Stimulated activated CD4-positive, alpha-beta T cell treated with anti-CD3 and anti-CD28 coated beads, TNF-alpha, amount 100 ng/mL, for 48 hours (primary cell): Measurements from ENCODE around the gene ARHGEF9.

Experiments used
- DNase-seq, 3 donors: peaks; one replicate each; pipeline ENCODE4 v3.0.0-alpha.2; 2020; ENCODE audit warnings: low read depth in 3 of 3

The ARHGEF9 gene

GRCh38 chrX:63746715-63747114 is 38.3 kb downstream of the ARHGEF9 start:
- DNase-seq, result no peak

GRCh38 chrX:63746278-63746677 is 38.7 kb downstream of the ARHGEF9 start:
- DNase-seq, result no peak

- DNase-seq, result no peak
Measured at GRCh38 chrX:63744850-63745394, 40.1 kb downstream of the ARHGEF9 start.

- no peak for DNase-seq
Measured at GRCh38 chrX:63743596-63743995, 41.4 kb downstream of the ARHGEF9 start.

GRCh38 chrX:63740382-63740781 is 44.6 kb downstream of the ARHGEF9 start:
- DNase-seq, result no peak

GRCh38 chrX:63739885-63740284 is 45.1 kb downstream of the ARHGEF9 start:
- DNase-seq, result no peak

GRCh38 chrX:63738696-63739095 is 46.3 kb downstream of the ARHGEF9 start:
- no peak for DNase-seq

GRCh38 chrX:63737131-63737921 is 47.7 kb downstream of the ARHGEF9 start:
- no peak for DNase-seq

- no peak for DNase-seq
Measured at GRCh38 chrX:63735882-63736281, 49.1 kb downstream of the ARHGEF9 start.

- no peak for DNase-seq
Measured at GRCh38 chrX:63720293-63720692, 64.7 kb downstream of the ARHGEF9 start.

- no peak for DNase-seq
Measured at GRCh38 chrX:63719633-63720032, 65.4 kb downstream of the ARHGEF9 start.

- DNase-seq, result no peak
Measured at GRCh38 chrX:63718010-63718694, 66.9 kb downstream of the ARHGEF9 start.

- DNase-seq, result no peak
Measured at GRCh38 chrX:63713526-63713925, 71.5 kb downstream of the ARHGEF9 start.

GRCh38 chrX:63708801-63709200 is 76.2 kb downstream of the ARHGEF9 start:
- no peak for DNase-seq

GRCh38 chrX:63702556-63702955 is 82.5 kb downstream of the ARHGEF9 start:
- no peak for DNase-seq

GRCh38 chrX:63686878-63687714 is 97.9 kb downstream of the ARHGEF9 start:
- peak in 1 of 3 donors; percentile 0 for DNase-seq

- DNase-seq, result no peak
Measured at GRCh38 chrX:63680423-63680822, 104.6 kb downstream of the ARHGEF9 start.

- no peak for DNase-seq
Measured at GRCh38 chrX:63679432-63679831, 105.6 kb downstream of the ARHGEF9 start.

- DNase-seq, result no peak
Measured at GRCh38 chrX:63675716-63676115, 109.3 kb downstream of the ARHGEF9 start.

GRCh38 chrX:63673896-63674295 is 111.1 kb downstream of the ARHGEF9 start:
- DNase-seq, result no peak

- DNase-seq, result no peak
Measured at GRCh38 chrX:63664741-63665140, 120.3 kb downstream of the ARHGEF9 start.

GRCh38 chrX:63664083-63664482 is 120.9 kb downstream of the ARHGEF9 start:
- no peak for DNase-seq
